GM20000 (cell line): ENCODE data around the gene MALAT1.

Experiments
- DNase-seq: peaks from one replicate; pipeline ENCODE4 v3.0.0; 2012; ENCODE audit warnings: low spot score
- CTCF ChIP-seq: IDR thresholded peaks from 2 replicates; pipeline ENCODE4 v1.5.1; 2012; ENCODE audit warnings: mild to moderate bottlenecking, control low read depth; ENCODE audit errors: extremely low read depth, missing control alignments

The MALAT1 gene

GRCh38 chr11:65477149-65477965, 21.5 kb upstream of the MALAT1 start:
- TF ChIP-seq CTCF: no peak
- peak; percentile 95 for DNase-seq

GRCh38 chr11:65478388-65479183, 20.3 kb upstream of the MALAT1 start:
- no peak for DNase-seq
- TF ChIP-seq CTCF: no peak

DNA sequence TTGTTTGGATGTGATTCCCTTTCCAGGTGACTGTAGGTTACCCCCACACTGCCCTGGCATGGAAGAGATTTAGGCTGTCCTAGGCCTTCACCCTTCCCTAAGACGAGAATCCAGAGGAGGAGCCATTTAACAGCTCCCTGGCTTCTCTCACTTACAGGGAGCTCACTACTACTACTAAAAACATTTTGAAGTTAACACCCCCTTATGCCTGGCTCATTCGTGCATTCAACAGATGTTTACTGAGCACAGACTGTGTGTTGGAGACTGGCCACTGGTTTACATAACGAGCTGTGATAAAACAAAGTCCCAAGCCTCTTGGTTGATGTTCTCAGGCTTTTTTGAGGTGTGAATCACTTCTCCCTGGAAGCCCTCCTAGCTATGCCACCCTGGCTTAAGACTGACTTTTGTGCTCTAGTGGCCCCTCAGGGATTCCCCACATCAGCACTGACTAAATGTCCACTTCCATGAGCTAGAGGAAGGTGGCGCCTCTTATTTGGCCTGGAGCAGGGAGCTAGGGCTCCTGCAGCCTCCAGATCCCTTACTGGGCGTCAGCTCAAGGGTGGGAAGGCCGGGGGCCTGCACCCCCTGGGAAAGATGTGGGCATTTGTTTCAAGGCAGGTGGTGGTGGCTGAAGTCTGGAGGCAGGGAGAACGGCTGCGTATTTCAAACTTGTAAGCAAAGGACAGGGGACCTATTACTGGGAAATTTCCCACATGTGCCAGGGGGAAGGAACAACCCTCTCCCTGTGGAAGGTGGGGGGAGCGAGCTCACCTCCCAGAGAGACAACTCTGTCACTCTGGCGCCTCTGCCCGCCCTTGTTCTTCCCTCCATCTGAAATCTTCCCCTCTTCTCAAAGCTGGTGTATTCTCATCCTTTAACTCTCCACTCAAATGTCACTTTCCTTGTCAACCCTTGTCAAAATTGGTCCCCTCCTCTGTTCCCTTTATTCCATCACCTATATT, 19.4 kb upstream of the MALAT1 start:
- peak; percentile 36 for TF ChIP-seq CTCF
- DNase-seq: no peak

DNA sequence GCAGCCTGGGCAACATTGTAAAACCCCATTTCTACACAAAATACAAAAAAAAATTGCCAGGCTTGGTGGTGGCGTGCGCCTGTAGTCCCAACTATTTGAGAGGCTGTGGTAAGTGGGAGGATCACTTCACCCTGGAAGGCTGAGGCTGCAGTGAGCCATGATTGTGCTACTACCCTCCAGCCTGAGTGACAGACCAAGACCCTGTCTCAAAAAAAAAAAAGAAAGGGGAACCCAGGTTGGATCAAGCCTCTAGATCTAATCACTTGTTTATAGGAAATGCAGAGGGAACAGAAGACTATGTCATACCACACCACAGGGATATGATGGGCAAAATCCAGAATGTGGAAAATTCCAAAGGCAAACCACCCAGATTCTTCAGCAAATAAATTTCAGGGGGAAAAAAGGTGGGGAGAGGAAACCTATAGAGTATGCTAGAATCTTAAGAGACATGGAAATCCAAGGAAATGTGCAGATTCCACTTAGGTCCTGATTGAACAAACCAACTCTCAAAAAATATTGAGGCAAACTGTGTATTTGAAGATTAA, 16.5 kb upstream of the MALAT1 start:
- DNase-seq: no peak
- TF ChIP-seq CTCF: no peak

GRCh38 chr11:65485920-65486219, 13.0 kb upstream of the MALAT1 start:
- DNase-seq: no peak
- no peak for TF ChIP-seq CTCF

GRCh38 chr11:65486570-65487466, 12.0 kb upstream of the MALAT1 start:
- no peak for DNase-seq
- TF ChIP-seq CTCF: no peak
